Panc1 (cell line): Measurements from ENCODE around the gene HS6ST3. TPM values are rescaled to one million over a fixed set of nuclear protein-coding genes. Genes with fewer than 3 reads are reported as not detected.

ENCODE experiments used
- ATAC-seq: fragments of 200-7000 bp; cut with Tn5 transposase; 2 replicates; pipeline ENCODE4 v1.9.1; 2020; ENCODE audit warnings: mild to moderate bottlenecking, moderate library complexity
- BruUV-seq: library from RNA; stranded (reverse); fragments of 400-500 nt; replicated peaks from 2 replicates; lab custom pipeline; 2021; lab: Mats Ljungman, UMichigan
- CTCF ChIA-PET: fragments of 300-600 bp; sonication (Branson Sonifier 250); formaldehyde crosslinking; loops from one replicate; lab custom pipeline; 2022; ENCODE audit warnings: antibody characterized with exemption; lab: Charles Lee
- POLR2A ChIA-PET: fragments of 300-600 bp; sonication (Branson Sonifier 250); formaldehyde crosslinking; loops from one replicate; lab custom pipeline; 2022; ENCODE audit warnings: antibody characterized with exemption; lab: Charles Lee
- DNase-seq: peaks from one replicate; pipeline ENCODE4 v3.0.0-alpha.2; 2010; ENCODE audit warnings: low read depth, low spot score
- H3K27ac ChIP-seq: 2 replicates; pipeline ENCODE4 v1.5.1; 2011; ENCODE audit warnings: mild to moderate bottlenecking, low read length, inconsistent platforms
- H3K27me3 ChIP-seq: fragments of 200-500 bp; sonication (Bioruptor generic); 2 replicates; pipeline ENCODE4 v1.6.0; 2014; ENCODE audit warnings: low read length, inconsistent platforms; ENCODE audit not compliant: control insufficient read depth, insufficient read depth
- H3K36me3 ChIP-seq: fragments of 200-500 bp; sonication (Bioruptor generic); 2 replicates; pipeline ENCODE4 v1.5.1; 2014; ENCODE audit warnings: inconsistent platforms, mild to moderate bottlenecking, low read length, moderate library complexity; ENCODE audit not compliant: control insufficient read depth, insufficient read depth
- H3K4me1 ChIP-seq: 2 replicates; pipeline ENCODE4 v1.5.1; 2011; ENCODE audit warnings: inconsistent platforms, mild to moderate bottlenecking, low read length, moderate library complexity; ENCODE audit not compliant: control insufficient read depth, insufficient read depth
- H3K4me3 ChIP-seq, 2 experiments: 2 replicates each; pipeline ENCODE4 v1.5.1; 2011 to 2012; ENCODE audit warnings: low read depth in 2 of 2, low read length in 2 of 2, mild to moderate bottlenecking in 2 of 2, inconsistent platforms in 1 of 2, moderate library complexity in 1 of 2
- H3K9me3 ChIP-seq: fragments of 200-500 bp; sonication (Bioruptor generic); 2 replicates; pipeline ENCODE4 v1.5.1; 2014; ENCODE audit warnings: low read depth, mild to moderate bottlenecking, inconsistent platforms, low read length, moderate library complexity; ENCODE audit not compliant: control insufficient read depth, insufficient read depth
- CTCF ChIP-seq: fragments of 450-650 bp; IDR thresholded peaks from 2 replicates; pipeline ENCODE4 v1.5.1; 2017; ENCODE audit warnings: mild to moderate bottlenecking
- POLR2AphosphoS5 ChIP-seq: IDR thresholded peaks from 2 replicates; pipeline ENCODE4 v1.6.1; 2012; ENCODE audit warnings: mild to moderate bottlenecking, low read depth, low read length, moderate library complexity
- REST ChIP-seq, 2 experiments: IDR thresholded peaks; 2 replicates each; pipeline ENCODE4 v1.6.1; 2011 to 2012; ENCODE audit warnings: low read depth in 2 of 2, control low read depth in 1 of 2, low read length in 1 of 2, mild to moderate bottlenecking in 1 of 2, moderate library complexity in 1 of 2; ENCODE audit not compliant: insufficient read depth in 1 of 2
- SIN3A ChIP-seq: IDR thresholded peaks from 2 replicates; pipeline ENCODE4 v1.6.1; 2012; ENCODE audit warnings: low read depth, mild to moderate bottlenecking, low read length, moderate library complexity, borderline replicate concordance; ENCODE audit not compliant: insufficient read depth
- TCF7L2 ChIP-seq: IDR thresholded peaks from 2 replicates; pipeline ENCODE4 v1.6.1; 2011; ENCODE audit warnings: mild to moderate bottlenecking, low read depth, low read length, inconsistent platforms
- in situ Hi-C: cut with HindIII; loops from 2 replicates; pipeline ENCODE4 v1.10.0; 2016; ENCODE audit warnings: low sequenced_read_pairs, low pct_unique_long_range_greater_than_20kb
- intact Hi-C: fragments of 100-400 bp; cut with micrococcal nuclease; formaldehyde crosslinking; loops from one replicate; pipeline ENCODE4 v1.10.0; 2022; ENCODE audit not compliant: unreplicated experiment
- total RNA-seq: library from RNA; stranded (reverse); gene quantifications from one replicate; pipeline ENCODE4 v1.2.1, GENCODE V29; 2021; ENCODE audit not compliant: unreplicated experiment

Gene HS6ST3
- total RNA-seq, 1 experiment from 2014 or later: 0.13 TPM

- Histone ChIP-seq H3K27me3 (no peaks in the 10 kb centered on the region), H3K36me3 (no peaks in the 10 kb centered on the region), H3K9me3 (no peaks in the 10 kb centered on the region), H3K4me3 (no peak overlapping the region), H3K4me1 (no peaks in the 10 kb centered on the region), H3K27ac (no peak overlapping the region)
- DNase-seq: no peak
- no peak for ATAC-seq
- no TSS peak for BruUV-seq
- no peak for TF ChIP-seq CTCF
- TF ChIP-seq TCF7L2: no peak
- no peak for TF ChIP-seq POLR2AphosphoS5
- no peak for TF ChIP-seq SIN3A
- POLR2A ChIA-PET: no interaction called here
- CTCF ChIA-PET: no interaction called here
- in situ Hi-C loops (no loop called here), intact Hi-C loops (no loop called here)
These were observed 402.9 kb downstream of the HS6ST3 start for GRCh38 chr13:96492766-96493165.

- Histone ChIP-seq H3K27me3 (no peaks in the 10 kb centered on the region), H3K36me3 (no peaks in the 10 kb centered on the region), H3K9me3 (no peaks in the 10 kb centered on the region), H3K27ac (no peak overlapping the region), H3K4me3 (no peak overlapping the region), H3K4me1 (no peaks in the 10 kb centered on the region)
- DNase-seq: no peak
- CTCF ChIA-PET: no interaction called here
- in situ Hi-C loops: no loop called here
- no peak for TF ChIP-seq POLR2AphosphoS5
- TF ChIP-seq TCF7L2: no peak
- TF ChIP-seq SIN3A: no peak
- TF ChIP-seq CTCF: no peak
- TF ChIP-seq REST (IDR thresholded peaks at IDR 0.05; ENCODE audit: insufficient read depth in 1 of 2, low read depth in 2 of 2, low read length in 1 of 2): no peak
- intact Hi-C loops: no loop called here
- ATAC-seq: no peak
- no TSS peak for BruUV-seq
- POLR2A ChIA-PET: no interaction called here
These were observed 409.7 kb downstream of the HS6ST3 start for GRCh38 chr13:96499656-96500055.
